Neutrophil (primary cell): Measurements from ENCODE around the gene MYT1.

Experiments
- H3K27ac ChIP-seq: fragments of 200-600 bp; sonication (generic); 2 replicates; pipeline ENCODE4 v1.5.1; 2016; ENCODE audit warnings: mild to moderate bottlenecking, moderate library complexity
- H3K27me3 ChIP-seq: fragments of 200-600 bp; sonication (generic); 2 replicates; pipeline ENCODE4 v1.6.0; 2016; ENCODE audit warnings: mild to moderate bottlenecking
- H3K36me3 ChIP-seq: fragments of 200-600 bp; sonication (generic); 2 replicates; pipeline ENCODE4 v1.5.1; 2017
- H3K4me1 ChIP-seq, 2 experiments: fragments of 200-600 bp in 1 of 2; sonication (generic) in 1 of 2; 1 replicate in 1 of 2; 2 replicates in 1 of 2; pipeline versions ENCODE4 v1.5.1 to v1.6.1; 2013 to 2016; ENCODE audit warnings: low read depth in 1 of 2, low read length in 1 of 2, mild to moderate bottlenecking in 1 of 2, moderate library complexity in 1 of 2; ENCODE audit not compliant: control insufficient read depth in 1 of 2, insufficient read depth in 1 of 2
- H3K4me3 ChIP-seq, 2 experiments: fragments of 200-600 bp in 1 of 2; sonication (generic) in 1 of 2; 1 replicate in 1 of 2; 2 replicates in 1 of 2; pipeline ENCODE4 v1.5.1; 2013 to 2016; ENCODE audit warnings: low read depth in 1 of 2, low read length in 1 of 2, mild to moderate bottlenecking in 1 of 2, moderate library complexity in 1 of 2
- H3K9me3 ChIP-seq: fragments of 200-600 bp; sonication (generic); 2 replicates; pipeline ENCODE4 v1.5.1; 2016
- CTCF ChIP-seq: fragments of 200-600 bp; sonication (generic); IDR thresholded peaks from 2 replicates; pipeline ENCODE4 v1.5.1; 2016; ENCODE audit warnings: antibody characterized with exemption

The MYT1 gene

DNA sequence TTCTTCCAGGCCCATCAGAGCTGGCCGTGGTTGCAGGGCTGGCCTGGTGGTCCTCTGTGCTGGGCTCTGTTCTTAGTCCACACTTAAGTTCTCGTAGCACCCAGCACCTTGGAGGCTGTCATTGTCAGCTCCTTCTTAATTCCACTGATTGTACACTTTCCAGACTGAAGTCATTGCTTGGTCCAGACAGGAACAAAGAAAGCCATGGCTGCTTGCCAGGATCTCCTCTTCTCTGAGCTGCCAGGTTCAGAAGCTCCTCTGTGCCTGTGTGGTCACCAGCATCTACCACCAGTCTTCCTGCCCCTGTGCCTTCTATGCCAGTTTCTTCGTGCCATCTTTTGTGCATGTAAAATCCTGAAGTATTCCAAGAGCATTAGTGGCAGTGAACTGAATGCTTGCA, 51.8 kb downstream of the MYT1 start:
- no peak for TF ChIP-seq CTCF
- Histone ChIP-seq H3K27me3 (no peaks in the 10 kb centered on the region), H3K36me3 (no peaks in the 10 kb centered on the region), H3K9me3 (no peaks in the 10 kb centered on the region), H3K4me1 (no peaks in the 10 kb centered on the region), H3K27ac (no peak overlapping the region), H3K4me3 (no peak overlapping the region)

- no peak for TF ChIP-seq CTCF
Measured at GRCh38 chr20:64216910-64217309, 52.7 kb downstream of the MYT1 start.

DNA sequence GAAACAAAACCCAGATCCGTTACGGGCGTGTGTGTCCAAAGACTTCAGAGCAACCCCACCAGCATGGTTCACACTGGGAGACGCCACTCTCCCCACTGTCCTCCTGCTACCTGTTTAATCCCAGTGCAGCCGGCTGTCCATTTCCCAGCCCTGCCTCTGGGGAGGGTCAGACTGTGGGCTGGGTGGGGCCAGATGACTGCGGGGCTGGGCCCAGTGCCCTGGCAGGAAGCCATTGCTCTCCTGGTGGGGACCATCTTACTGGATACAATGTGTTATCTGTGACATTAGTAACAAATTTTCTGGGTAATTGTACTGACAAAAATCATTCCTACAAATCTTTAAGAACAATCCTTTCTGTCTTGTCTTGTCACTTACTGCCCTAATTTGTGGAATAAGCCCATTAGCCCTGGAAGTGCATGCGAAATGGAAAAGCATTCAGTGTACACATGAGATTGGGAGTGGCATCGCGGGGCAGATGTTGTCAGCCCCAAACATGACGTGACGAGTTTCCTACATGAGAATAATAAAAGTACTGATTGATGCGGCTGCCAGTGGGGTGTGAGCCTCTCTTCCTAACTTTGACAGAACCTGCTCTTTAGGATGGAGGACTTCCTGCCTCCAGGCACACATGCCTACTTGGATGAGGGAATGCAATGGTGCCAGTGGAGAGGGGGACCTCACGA, 53.4 kb downstream of the MYT1 start:
- TF ChIP-seq CTCF: no peak
- no peaks in the 10 kb centered on the region for H3K27me3 ChIP-seq
- H3K4me3 ChIP-seq: no peak overlapping the region
- no peak overlapping the region for H3K27ac ChIP-seq
- H3K9me3 ChIP-seq: no peaks in the 10 kb centered on the region
- no peaks in the 10 kb centered on the region for H3K4me1 ChIP-seq
- no peaks in the 10 kb centered on the region for H3K36me3 ChIP-seq

More at GRCh38 chr20:64216910-64217309, 52.7 kb downstream of the MYT1 start:
- Histone ChIP-seq H3K36me3 (no peaks in the 10 kb centered on the region), H3K4me3 (no peak overlapping the region), H3K4me1 (no peaks in the 10 kb centered on the region), H3K27ac (no peak overlapping the region), H3K27me3 (no peaks in the 10 kb centered on the region), H3K9me3 (no peaks in the 10 kb centered on the region)

- no peaks in the 10 kb centered on the region for H3K36me3 ChIP-seq
- no peaks in the 10 kb centered on the region for H3K27me3 ChIP-seq
- no peak for TF ChIP-seq CTCF
- no peaks in the 10 kb centered on the region for H3K9me3 ChIP-seq
- H3K27ac ChIP-seq: no peak overlapping the region
- no peaks in the 10 kb centered on the region for H3K4me1 ChIP-seq
- no peak overlapping the region for H3K4me3 ChIP-seq
Measured at GRCh38 chr20:64219202-64219601, 55.0 kb downstream of the MYT1 start.

DNA sequence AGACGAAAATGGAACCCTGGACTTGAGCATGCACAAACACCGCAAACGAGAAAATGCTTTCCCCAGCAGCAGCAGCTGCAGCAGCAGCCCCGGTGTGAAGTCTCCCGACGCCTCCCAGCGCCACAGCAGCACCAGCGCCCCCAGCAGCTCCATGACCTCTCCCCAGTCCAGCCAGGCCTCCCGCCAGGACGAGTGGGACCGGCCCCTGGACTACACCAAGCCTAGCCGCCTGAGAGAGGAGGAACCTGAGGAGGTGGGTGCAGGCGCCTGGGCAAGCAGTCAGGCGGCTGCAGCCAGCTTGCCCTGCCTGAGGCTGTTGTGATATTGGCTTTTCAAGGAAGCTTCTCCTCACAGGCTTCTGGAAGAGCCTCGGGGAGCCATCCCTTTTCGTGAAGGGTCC, 55.5 kb downstream of the MYT1 start:
- H3K4me3 ChIP-seq: no peak overlapping the region

More for the DNA sequence above, 55.5 kb downstream of the MYT1 start:
- no peaks in the 10 kb centered on the region for H3K9me3 ChIP-seq
- H3K4me1 ChIP-seq: no peaks in the 10 kb centered on the region
- no peaks in the 10 kb centered on the region for H3K27me3 ChIP-seq
- H3K36me3 ChIP-seq: no peaks in the 10 kb centered on the region
- H3K27ac ChIP-seq: no peak overlapping the region
- TF ChIP-seq CTCF: no peak
